Ishikawa (cell line): ENCODE results near the gene ZNF26.

ENCODE experiments used
- EGR1 ChIP-seq: IDR thresholded peaks from 2 replicates; pipeline ENCODE4 v1.6.1; 2012
- EP300 ChIP-seq: IDR thresholded peaks from 2 replicates; pipeline ENCODE4 v1.6.1; 2012; ENCODE audit warnings: borderline replicate concordance
- TF ChIP-seq, protein P1 (sequence below): IDR thresholded peaks from 2 replicates; pipeline ENCODE4 v1.6.1; 2012; ENCODE audit warnings: low read depth, mild to moderate bottlenecking
- TF ChIP-seq, protein P2 (sequence below): IDR thresholded peaks from 2 replicates; pipeline ENCODE4 v1.6.1; 2012

- TF ChIP-seq EGR1 (peak; percentile 10; the same call in 1 of the 2 replicates), EP300 (no peak)
- TF ChIP-seq, protein P1, sequence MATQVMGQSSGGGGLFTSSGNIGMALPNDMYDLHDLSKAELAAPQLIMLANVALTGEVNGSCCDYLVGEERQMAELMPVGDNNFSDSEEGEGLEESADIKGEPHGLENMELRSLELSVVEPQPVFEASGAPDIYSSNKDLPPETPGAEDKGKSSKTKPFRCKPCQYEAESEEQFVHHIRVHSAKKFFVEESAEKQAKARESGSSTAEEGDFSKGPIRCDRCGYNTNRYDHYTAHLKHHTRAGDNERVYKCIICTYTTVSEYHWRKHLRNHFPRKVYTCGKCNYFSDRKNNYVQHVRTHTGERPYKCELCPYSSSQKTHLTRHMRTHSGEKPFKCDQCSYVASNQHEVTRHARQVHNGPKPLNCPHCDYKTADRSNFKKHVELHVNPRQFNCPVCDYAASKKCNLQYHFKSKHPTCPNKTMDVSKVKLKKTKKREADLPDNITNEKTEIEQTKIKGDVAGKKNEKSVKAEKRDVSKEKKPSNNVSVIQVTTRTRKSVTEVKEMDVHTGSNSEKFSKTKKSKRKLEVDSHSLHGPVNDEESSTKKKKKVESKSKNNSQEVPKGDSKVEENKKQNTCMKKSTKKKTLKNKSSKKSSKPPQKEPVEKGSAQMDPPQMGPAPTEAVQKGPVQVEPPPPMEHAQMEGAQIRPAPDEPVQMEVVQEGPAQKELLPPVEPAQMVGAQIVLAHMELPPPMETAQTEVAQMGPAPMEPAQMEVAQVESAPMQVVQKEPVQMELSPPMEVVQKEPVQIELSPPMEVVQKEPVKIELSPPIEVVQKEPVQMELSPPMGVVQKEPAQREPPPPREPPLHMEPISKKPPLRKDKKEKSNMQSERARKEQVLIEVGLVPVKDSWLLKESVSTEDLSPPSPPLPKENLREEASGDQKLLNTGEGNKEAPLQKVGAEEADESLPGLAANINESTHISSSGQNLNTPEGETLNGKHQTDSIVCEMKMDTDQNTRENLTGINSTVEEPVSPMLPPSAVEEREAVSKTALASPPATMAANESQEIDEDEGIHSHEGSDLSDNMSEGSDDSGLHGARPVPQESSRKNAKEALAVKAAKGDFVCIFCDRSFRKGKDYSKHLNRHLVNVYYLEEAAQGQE = no peak
- TF ChIP-seq, protein P2, sequence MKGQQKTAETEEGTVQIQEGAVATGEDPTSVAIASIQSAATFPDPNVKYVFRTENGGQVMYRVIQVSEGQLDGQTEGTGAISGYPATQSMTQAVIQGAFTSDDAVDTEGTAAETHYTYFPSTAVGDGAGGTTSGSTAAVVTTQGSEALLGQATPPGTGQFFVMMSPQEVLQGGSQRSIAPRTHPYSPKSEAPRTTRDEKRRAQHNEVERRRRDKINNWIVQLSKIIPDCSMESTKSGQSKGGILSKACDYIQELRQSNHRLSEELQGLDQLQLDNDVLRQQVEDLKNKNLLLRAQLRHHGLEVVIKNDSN = peak; percentile 95
Measured at GRCh38 chr12:133037207-133038005, 51.2 kb downstream of the ZNF26 start, which contains the start of gene ZNF84.
